ENCODE results near the gene RPN2.

Gene RPN2

DNA sequence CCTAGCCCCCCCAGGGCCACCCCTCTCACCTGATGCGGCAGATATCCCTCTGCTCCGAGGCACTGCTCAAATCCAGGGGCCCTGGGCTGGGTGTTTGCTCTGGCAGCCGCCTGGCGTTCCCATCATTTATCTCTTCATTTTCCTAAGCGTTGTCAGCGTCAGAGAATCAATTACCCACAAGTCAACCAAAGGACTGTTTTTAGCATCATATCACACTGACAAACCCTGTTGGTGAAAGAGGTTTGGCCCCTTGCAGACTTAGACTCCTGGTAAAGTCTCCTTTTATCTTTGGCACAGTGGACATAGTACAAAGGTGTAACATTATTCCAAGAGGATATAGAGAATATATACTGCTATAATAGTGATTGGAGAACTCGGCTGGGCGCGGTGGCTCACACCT lies 82.6 kb downstream of the RPN2 start, which contains the start of gene GHRH:
Gene GHRH (minus strand): TSS at position 101 of the 400 bp plus-strand sequence. CDS start 4,925 bp downstream, outside the sequence.
- TF ChIP-seq, protein P1, sequence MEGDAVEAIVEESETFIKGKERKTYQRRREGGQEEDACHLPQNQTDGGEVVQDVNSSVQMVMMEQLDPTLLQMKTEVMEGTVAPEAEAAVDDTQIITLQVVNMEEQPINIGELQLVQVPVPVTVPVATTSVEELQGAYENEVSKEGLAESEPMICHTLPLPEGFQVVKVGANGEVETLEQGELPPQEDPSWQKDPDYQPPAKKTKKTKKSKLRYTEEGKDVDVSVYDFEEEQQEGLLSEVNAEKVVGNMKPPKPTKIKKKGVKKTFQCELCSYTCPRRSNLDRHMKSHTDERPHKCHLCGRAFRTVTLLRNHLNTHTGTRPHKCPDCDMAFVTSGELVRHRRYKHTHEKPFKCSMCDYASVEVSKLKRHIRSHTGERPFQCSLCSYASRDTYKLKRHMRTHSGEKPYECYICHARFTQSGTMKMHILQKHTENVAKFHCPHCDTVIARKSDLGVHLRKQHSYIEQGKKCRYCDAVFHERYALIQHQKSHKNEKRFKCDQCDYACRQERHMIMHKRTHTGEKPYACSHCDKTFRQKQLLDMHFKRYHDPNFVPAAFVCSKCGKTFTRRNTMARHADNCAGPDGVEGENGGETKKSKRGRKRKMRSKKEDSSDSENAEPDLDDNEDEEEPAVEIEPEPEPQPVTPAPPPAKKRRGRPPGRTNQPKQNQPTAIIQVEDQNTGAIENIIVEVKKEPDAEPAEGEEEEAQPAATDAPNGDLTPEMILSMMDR (IDR thresholded peaks at IDR 0.05; ENCODE audit: insufficient read depth, low read length, poor library complexity, severe bottlenecking), result no peak
- no peaks in the 10 kb centered on the region for H3K36me3 ChIP-seq (ENCODE audit: control insufficient read depth, insufficient read depth, low read length)
- DNase-seq (ENCODE audit: extremely low read depth, insufficient read length), result no peak
- H3K4me3 ChIP-seq (replicated peaks; ENCODE audit: low read depth, low read length), result no peak within 1 kb of the TSS
- peaks cover 2% of the 10 kb centered on the region for H3K27me3 ChIP-seq (replicated peaks; ENCODE audit: control insufficient read depth, insufficient read depth, low read length)

DNA sequence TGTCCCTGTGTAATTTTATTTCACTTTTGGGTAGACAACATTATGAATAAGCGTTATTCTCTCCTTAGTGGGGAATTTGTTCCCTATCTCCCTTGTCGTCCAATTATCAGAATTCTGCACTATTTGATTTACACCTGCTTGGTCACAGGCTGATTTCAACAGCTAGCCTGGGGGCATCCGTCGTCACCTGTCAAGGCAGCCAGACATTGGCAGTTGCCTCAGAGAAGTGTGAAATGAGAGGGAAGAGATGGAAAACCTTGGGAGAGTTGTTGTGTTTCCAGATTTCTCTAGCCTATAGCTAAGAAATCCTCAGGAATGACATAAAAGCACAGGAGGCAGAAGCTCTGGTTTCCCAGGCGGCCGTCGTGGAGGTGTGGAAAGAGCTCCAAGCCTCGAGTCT lies 83.4 kb downstream of the RPN2 start:
- Histone ChIP-seq H3K27me3 (replicated peaks; ENCODE audit: control insufficient read depth, insufficient read depth, low read length) (no peaks in the 10 kb centered on the region; the same call in none of the 2 replicates), H3K4me3 (replicated peaks; ENCODE audit: low read depth, low read length) (no peak overlapping the region), H3K36me3 (ENCODE audit: control insufficient read depth, insufficient read depth, low read length) (no peaks in the 10 kb centered on the region)
- TF ChIP-seq, protein P1 (IDR thresholded peaks at IDR 0.05; ENCODE audit: insufficient read depth, low read length, poor library complexity, severe bottlenecking), result no peak
- DNase-seq (ENCODE audit: extremely low read depth, insufficient read length), result no peak

DNA sequence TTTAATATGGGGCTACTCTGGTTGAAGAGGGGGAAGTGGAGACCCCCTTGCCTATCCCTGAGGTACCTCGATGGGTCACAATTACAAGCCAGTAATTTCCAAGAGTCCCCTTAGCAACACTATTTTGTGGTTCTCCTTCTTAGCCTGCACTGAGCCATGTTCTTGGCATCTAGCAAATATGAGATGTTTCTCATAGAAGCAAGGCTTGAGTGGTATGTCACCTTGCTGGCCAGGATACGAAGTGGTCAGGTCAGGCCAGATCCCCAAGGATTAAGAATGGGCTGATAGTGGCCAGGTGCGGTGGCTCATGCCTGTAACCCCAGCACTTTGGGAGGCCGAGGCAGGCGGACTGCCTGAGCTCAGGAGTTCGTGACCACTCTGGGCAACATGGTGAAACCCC lies 84.6 kb downstream of the RPN2 start:
- H3K27me3 ChIP-seq (replicated peaks; ENCODE audit: control insufficient read depth, insufficient read depth, low read length), result no peaks in the 10 kb centered on the region; the same call in none of the 2 replicates
- H3K36me3 ChIP-seq (ENCODE audit: control insufficient read depth, insufficient read depth, low read length), result no peaks in the 10 kb centered on the region
- no peak overlapping the region for H3K4me3 ChIP-seq (replicated peaks; ENCODE audit: low read depth, low read length)
- DNase-seq (ENCODE audit: extremely low read depth, insufficient read length), result no peak
- TF ChIP-seq, protein P1 (IDR thresholded peaks at IDR 0.05; ENCODE audit: insufficient read depth, low read length, poor library complexity, severe bottlenecking), result no peak

DNA sequence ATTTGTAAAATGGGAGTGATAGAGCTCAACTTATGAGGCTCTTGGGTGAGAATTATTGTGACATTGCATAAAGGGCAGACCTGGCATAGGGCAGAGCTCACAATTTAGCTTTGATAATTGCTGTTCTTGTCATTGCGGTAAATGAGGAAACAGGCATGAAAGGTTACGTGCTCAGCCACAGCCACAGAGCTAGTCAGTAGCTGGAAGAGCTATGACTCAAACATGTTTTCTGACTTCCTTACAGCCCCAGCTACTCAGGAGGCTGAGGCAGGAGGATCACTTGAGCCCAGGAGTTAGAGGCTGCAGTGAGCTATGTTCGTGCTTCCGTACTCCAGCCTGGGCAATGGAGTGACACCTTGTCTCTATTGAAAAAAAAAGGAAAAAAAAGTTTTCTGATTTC lies 86.0 kb downstream of the RPN2 start:
- no peak overlapping the region for H3K4me3 ChIP-seq (replicated peaks; ENCODE audit: low read depth, low read length)
- peak; percentile 33 for DNase-seq (ENCODE audit: extremely low read depth, insufficient read length)
- TF ChIP-seq, protein P1 (IDR thresholded peaks at IDR 0.05; ENCODE audit: insufficient read depth, low read length, poor library complexity, severe bottlenecking), result no peak
- H3K36me3 ChIP-seq (ENCODE audit: control insufficient read depth, insufficient read depth, low read length), result no peaks in the 10 kb centered on the region
- no peaks in the 10 kb centered on the region; the same call in none of the 2 replicates for H3K27me3 ChIP-seq (replicated peaks; ENCODE audit: control insufficient read depth, insufficient read depth, low read length)

DNA sequence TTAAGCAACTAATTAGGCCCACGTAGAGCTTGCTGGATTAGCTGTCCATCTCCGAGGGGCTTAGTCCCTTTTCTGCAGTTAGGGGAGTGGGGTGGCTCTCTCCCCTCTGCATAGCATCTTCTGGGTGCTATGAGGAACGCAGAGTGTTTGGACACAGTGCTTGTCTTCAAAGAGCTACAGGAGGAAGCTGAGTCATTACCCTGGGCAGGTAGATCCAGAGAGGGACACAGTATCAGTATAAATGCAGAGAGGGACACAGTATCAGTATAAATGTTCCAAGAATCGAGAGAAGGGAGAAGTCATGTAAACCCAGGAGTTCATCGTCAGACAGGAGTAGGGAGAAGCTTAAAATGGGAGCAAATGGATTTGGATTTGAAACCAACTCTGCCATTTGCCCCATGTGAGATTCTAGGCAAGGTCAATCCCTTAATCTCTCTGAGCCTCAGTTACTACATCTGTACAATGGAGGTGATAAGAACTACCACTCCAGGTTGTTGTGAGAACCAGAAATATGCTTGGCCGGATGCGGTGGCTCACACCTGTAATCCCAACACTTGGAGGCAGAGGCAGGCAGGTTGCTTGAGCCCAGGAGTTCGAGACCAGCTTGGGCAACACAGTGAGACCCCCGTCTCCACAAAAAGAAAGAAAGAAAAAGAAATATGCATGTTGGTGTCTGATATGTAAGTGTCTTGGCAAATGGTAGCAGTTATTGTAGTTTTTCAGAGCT lies 88.0 kb downstream of the RPN2 start:
- H3K27me3 ChIP-seq (replicated peaks; ENCODE audit: control insufficient read depth, insufficient read depth, low read length), result no peaks in the 10 kb centered on the region; the same call in 1 of the 2 replicates
- TF ChIP-seq, protein P1 (IDR thresholded peaks at IDR 0.05; ENCODE audit: insufficient read depth, low read length, poor library complexity, severe bottlenecking), result no peak
- no peak overlapping the region for H3K4me3 ChIP-seq (replicated peaks; ENCODE audit: low read depth, low read length)
- DNase-seq (ENCODE audit: extremely low read depth, insufficient read length), result no peak
- no peaks in the 10 kb centered on the region for H3K36me3 ChIP-seq (ENCODE audit: control insufficient read depth, insufficient read depth, low read length)
